HepG2 (cell line): Measurements from ENCODE around the gene PFDN2. TPM values are rescaled to one million over a fixed set of nuclear protein-coding genes. Genes with fewer than 3 reads are reported as not detected.

ENCODE experiments used
- ATAC-seq: fragments of 200-7000 bp; cut with Tn5 transposase; 3 replicates; pipeline ENCODE4 v1.9.1; 2020; ENCODE audit warnings: mild to moderate bottlenecking, moderate library complexity
- BruUV-seq: library from RNA; stranded (reverse); fragments of 400-500 nt; replicated peaks from 2 replicates; lab custom pipeline; 2021; lab: Mats Ljungman, UMichigan
- CTCF ChIA-PET: fragments of 300-600 bp; formaldehyde crosslinking; extraction: SDS; loops from one replicate; lab custom pipeline; 2021; ENCODE audit warnings: low total read pairs, inconsistent platforms, low intra/inter-chr PET ratio; lab: Yijun Ruan, JAX
- POLR2A ChIA-PET: fragments of 350-600 bp; sonication (Branson Sonifier 250); formaldehyde crosslinking; loops from one replicate; lab custom pipeline; 2020; ENCODE audit warnings: antibody characterized with exemption, inconsistent platforms; lab: Yijun Ruan, JAX
- DNase-seq: peaks from one replicate; pipeline ENCODE4 v3.0.0-alpha.2; 2015; ENCODE audit warnings: low spot score
- FAIRE-seq: peaks from 3 replicates; lab custom pipeline; 2011; peaks lifted over from hg19 to GRCh38; lab: Jason Lieb, UNC
- H2AFZ ChIP-seq: one replicate; pipeline ENCODE4 v1.6.1; 2011; ENCODE audit warnings: low read length, inconsistent platforms
- H3K27ac ChIP-seq: fragments of 300-600 bp; 3 replicates; pipeline ENCODE4 v1.8.0; 2011; ENCODE audit warnings: mixed run types, mild to moderate bottlenecking, mixed read lengths, low read length, inconsistent platforms; ENCODE audit not compliant: insufficient read depth; ENCODE audit errors: extremely low read length
- H3K27me3 ChIP-seq, 2 experiments: fragments of 200-600 bp in 1 of 2; 2 replicates in 1 of 2; 3 replicates in 1 of 2; pipeline versions ENCODE4 v1.6.0 to v1.8.0; 2011; ENCODE audit warnings: low read length in 2 of 2, mild to moderate bottlenecking in 2 of 2, moderate library complexity in 2 of 2, inconsistent platforms in 1 of 2; ENCODE audit not compliant: insufficient read depth in 2 of 2, control insufficient read depth in 1 of 2
- H3K36me3 ChIP-seq, 2 experiments: fragments of 200-600 bp in 1 of 2; replicated peaks in 1 of 2; 2 replicates in 1 of 2; 3 replicates in 1 of 2; pipeline versions ENCODE4 v1.5.1 to v1.8.0; 2011; ENCODE audit warnings: low read length in 2 of 2, inconsistent platforms in 1 of 2; ENCODE audit not compliant: insufficient read depth in 2 of 2, control insufficient read depth in 1 of 2
- H3K4me1 ChIP-seq: 2 replicates; pipeline ENCODE4 v1.5.1; 2012; ENCODE audit warnings: low read length, inconsistent platforms; ENCODE audit not compliant: insufficient read depth
- H3K4me2 ChIP-seq: 2 replicates; pipeline ENCODE4 v1.6.0; 2011; ENCODE audit warnings: low read depth, low read length, inconsistent platforms
- H3K4me3 ChIP-seq, 3 experiments: fragments of 200-600 bp in 1 of 3; sonication (generic), shearing (Covaris generic) in 1 of 3; replicated peaks in 1 of 3; 2 replicates each; pipeline ENCODE4 v1.5.1; 2011 to 2016; ENCODE audit warnings: low read length in 3 of 3, inconsistent platforms in 2 of 3, low read depth in 2 of 3, mild to moderate bottlenecking in 2 of 3, control low read depth in 1 of 3, mixed read lengths in 1 of 3; ENCODE audit not compliant: insufficient read depth in 1 of 3
- H3K79me2 ChIP-seq: one replicate; pipeline ENCODE4 v1.6.1; 2011; ENCODE audit warnings: low read length, inconsistent platforms; ENCODE audit not compliant: insufficient read depth
- H3K9ac ChIP-seq: 2 replicates; pipeline ENCODE4 v1.6.0; 2011; ENCODE audit warnings: mild to moderate bottlenecking, low read depth, low read length, inconsistent platforms; ENCODE audit not compliant: insufficient read depth
- H3K9me3 ChIP-seq: 2 replicates; pipeline ENCODE4 v1.5.1; 2012; ENCODE audit warnings: mild to moderate bottlenecking, low read length
- H4K20me1 ChIP-seq: 2 replicates; pipeline ENCODE4 v1.6.0; 2011; ENCODE audit warnings: inconsistent platforms, mild to moderate bottlenecking, low read length, moderate library complexity; ENCODE audit not compliant: insufficient read depth
- BRD4 ChIP-seq: sonication (generic); formaldehyde crosslinking; IDR thresholded peaks from 2 replicates; pipeline ENCODE4 v1.4.0; 2020; ENCODE audit warnings: missing genetic modification reagents
- CAMTA2 ChIP-seq: sonication (generic); formaldehyde crosslinking; IDR thresholded peaks from 2 replicates; pipeline ENCODE4 v1.4.0; 2020; ENCODE audit warnings: mild to moderate bottlenecking, missing genetic modification reagents, borderline replicate concordance
- CHD2 ChIP-seq: IDR thresholded peaks from 2 replicates; pipeline ENCODE4 v1.6.1; 2011; ENCODE audit warnings: low read depth, low read length, improper control_type of control experiment
- PHF21A ChIP-seq: sonication (generic); formaldehyde crosslinking; IDR thresholded peaks from 2 replicates; pipeline ENCODE4 v1.5.0; 2020; ENCODE audit warnings: mild to moderate bottlenecking, missing genetic modification reagents
- ZBTB21 ChIP-seq: sonication (generic); formaldehyde crosslinking; IDR thresholded peaks from 2 replicates; pipeline ENCODE4 v1.4.0; 2020; ENCODE audit warnings: missing genetic modification reagents
- ZNF30 ChIP-seq: sonication (generic); formaldehyde crosslinking; IDR thresholded peaks from 2 replicates; pipeline ENCODE4 v1.5.0; 2020; ENCODE audit warnings: mild to moderate bottlenecking, missing genetic modification reagents
- ZNF7 ChIP-seq: IDR thresholded peaks from 2 replicates; pipeline ENCODE4 v1.6.1; 2016; ENCODE audit warnings: missing biosample characterization, missing genetic modification reagents
- WGBS: methylation state at CpG from one replicate; pipeline ENCODE4 v1.1.6; 2017; ENCODE audit warnings: low lambda C conversion rate; 5-methylcytosine and 5-hydroxymethylcytosine counted together
- in situ Hi-C: cut with HindIII; loops from 2 replicates; pipeline ENCODE4 v1.10.0; 2017; ENCODE audit warnings: low pct_unique_long_range_greater_than_20kb; ENCODE audit not compliant: extremely low pct_ligation_motif_present
- intact Hi-C: fragments of 100-400 bp; cut with micrococcal nuclease; formaldehyde crosslinking; loops from one replicate; pipeline ENCODE4 v1.10.0; 2022; ENCODE audit not compliant: unreplicated experiment
- polyA plus RNA-seq, 8 experiments: library from polyadenylated mRNA; depleted of rRNA in 3 of 8; stranded (reverse) in 7 of 8; unstranded in 1 of 8; fragments of >200 nt; fragmentation: Illumina TruSeq in 4 of 8; extraction: Trizol in 4 of 8; gene quantifications; 2 replicates each; pipeline versions ENCODE4 v1.2.1 to v1.2.3, GENCODE V29; 2011 to 2016; ENCODE audit warnings: low read depth in 4 of 8, missing spikeins in 1 of 8, mixed read lengths in 1 of 8; ENCODE audit not compliant: insufficient read depth in 1 of 8
- total RNA-seq, 5 experiments: library from RNA; depleted of rRNA; stranded (reverse); fragments of >200 nt; fragmentation: Illumina TruSeq; extraction: Trizol; gene quantifications; 2 replicates each; pipeline ENCODE4 v1.2.3, GENCODE V29; 2016; ENCODE audit warnings: low read depth in 1 of 5
- TF ChIP-seq, protein P1 (sequence below): sonication (generic); formaldehyde crosslinking; IDR thresholded peaks from 2 replicates; pipeline ENCODE4 v1.5.0; 2020; ENCODE audit warnings: missing genetic modification reagents
- TF ChIP-seq, protein P2 (sequence below): sonication (generic); formaldehyde crosslinking; IDR thresholded peaks from 2 replicates; pipeline ENCODE4 v1.4.0; 2020; ENCODE audit warnings: low read depth, mild to moderate bottlenecking, missing genetic modification reagents
- TF ChIP-seq, protein P3 (sequence below): IDR thresholded peaks from 2 replicates; pipeline ENCODE4 v1.6.1; 2018; ENCODE audit warnings: missing genetic modification reagents, mild to moderate bottlenecking, missing compliant biosample characterization
- TF ChIP-seq, protein P4 (sequence below): sonication (generic); formaldehyde crosslinking; IDR thresholded peaks from 2 replicates; pipeline ENCODE4 v1.9.0; 2021; ENCODE audit warnings: mild to moderate bottlenecking, missing genetic modification reagents

Gene PFDN2
- total and polyA plus RNA-seq, 2 of the 13 experiments (the other 11 are each of a cell fraction or from before 2014, with no cell fraction given), result 62.6 to 63.6 TPM

DNA sequence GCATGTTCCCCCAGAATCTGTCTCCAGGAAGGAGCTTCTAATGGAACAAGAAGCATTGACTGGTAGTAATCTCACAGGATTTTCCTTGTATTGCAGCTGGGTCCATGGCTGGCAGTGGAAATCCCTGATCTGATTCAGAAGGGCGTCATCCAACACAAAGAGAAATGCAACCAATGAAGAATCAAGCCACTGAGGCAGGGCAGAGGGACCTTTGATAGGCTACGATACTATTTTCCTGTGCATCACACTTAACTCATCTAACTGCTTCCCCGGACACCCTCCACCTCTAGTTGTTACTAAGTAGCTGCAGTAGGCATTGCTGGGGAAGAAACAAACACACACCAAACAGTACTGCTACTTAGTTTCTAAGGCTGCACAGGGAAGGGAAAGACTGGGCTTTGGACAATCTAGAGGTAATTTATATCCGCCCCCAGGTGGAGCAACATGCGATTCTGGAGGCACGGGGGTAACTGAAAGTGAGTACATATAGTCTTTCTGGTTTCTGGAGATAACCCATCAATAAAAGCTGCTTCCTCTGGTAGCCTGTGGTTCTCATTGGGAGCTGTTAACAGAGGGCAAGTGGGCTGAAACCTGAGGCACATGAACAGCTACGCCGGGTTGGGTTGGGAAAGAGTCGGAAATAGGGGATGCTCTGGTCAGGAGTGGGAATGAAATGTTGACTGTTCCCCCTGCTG lies 40.6 kb upstream of the PFDN2 start:
- peaks cover 45% of the 10 kb centered on the region for H3K4me1 ChIP-seq
- DNase-seq (no peak), FAIRE-seq (no peak), ATAC-seq (no peak)
- no peaks in the 10 kb centered on the region for H3K9me3 ChIP-seq
- no peaks in the 10 kb centered on the region; a peak in 1 of 5 replicates for H3K27me3 ChIP-seq
- H2AFZ ChIP-seq, result no peak overlapping the region
- H3K4me3 ChIP-seq, result peak overlapping the region in 1 of 3 experiments; percentile 94; a peak in 2 of 6 replicates
- no TSS peak for BruUV-seq
- POLR2A ChIA-PET, result interaction anchor here (1.0 to 2.2 kb wide), 2 partner anchors 8 to 26 kb away, joined by 3 to 5 read pairs; partner anchors contain the start of genes DEDD and PPOX
- WGBS, result 92% methylated on average over 9 of the region's 9 CpGs
- intact Hi-C loops, result no loop called here
- H3K9ac ChIP-seq, result peak overlapping the region; percentile 91
- no peaks in the 10 kb centered on the region for H4K20me1 ChIP-seq
- CTCF ChIA-PET, result no interaction called here
- peaks cover 10 to 31% of the 10 kb centered on the region in 2 experiments; a peak in 4 of 5 replicates for H3K36me3 ChIP-seq
- peaks cover 17% of the 10 kb centered on the region for H3K79me2 ChIP-seq
- TF ChIP-seq, protein P1, sequence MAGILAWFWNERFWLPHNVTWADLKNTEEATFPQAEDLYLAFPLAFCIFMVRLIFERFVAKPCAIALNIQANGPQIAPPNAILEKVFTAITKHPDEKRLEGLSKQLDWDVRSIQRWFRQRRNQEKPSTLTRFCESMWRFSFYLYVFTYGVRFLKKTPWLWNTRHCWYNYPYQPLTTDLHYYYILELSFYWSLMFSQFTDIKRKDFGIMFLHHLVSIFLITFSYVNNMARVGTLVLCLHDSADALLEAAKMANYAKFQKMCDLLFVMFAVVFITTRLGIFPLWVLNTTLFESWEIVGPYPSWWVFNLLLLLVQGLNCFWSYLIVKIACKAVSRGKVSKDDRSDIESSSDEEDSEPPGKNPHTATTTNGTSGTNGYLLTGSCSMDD, result no peak
- TF ChIP-seq ZNF7 (CRISPR knock-in tag) (no peak), BRD4 (CRISPR knock-in tag) (no peak), CAMTA2 (CRISPR knock-in tag) (no peak), CHD2 (no peak), PHF21A (CRISPR knock-in tag) (no peak), ZNF30 (CRISPR knock-in tag) (no peak), ZBTB21 (no peak)
- TF ChIP-seq, protein P2, sequence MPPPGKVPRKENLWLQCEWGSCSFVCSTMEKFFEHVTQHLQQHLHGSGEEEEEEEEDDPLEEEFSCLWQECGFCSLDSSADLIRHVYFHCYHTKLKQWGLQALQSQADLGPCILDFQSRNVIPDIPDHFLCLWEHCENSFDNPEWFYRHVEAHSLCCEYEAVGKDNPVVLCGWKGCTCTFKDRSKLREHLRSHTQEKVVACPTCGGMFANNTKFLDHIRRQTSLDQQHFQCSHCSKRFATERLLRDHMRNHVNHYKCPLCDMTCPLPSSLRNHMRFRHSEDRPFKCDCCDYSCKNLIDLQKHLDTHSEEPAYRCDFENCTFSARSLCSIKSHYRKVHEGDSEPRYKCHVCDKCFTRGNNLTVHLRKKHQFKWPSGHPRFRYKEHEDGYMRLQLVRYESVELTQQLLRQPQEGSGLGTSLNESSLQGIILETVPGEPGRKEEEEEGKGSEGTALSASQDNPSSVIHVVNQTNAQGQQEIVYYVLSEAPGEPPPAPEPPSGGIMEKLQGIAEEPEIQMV (CRISPR knock-in tag), result no peak
- TF ChIP-seq, protein P3, sequence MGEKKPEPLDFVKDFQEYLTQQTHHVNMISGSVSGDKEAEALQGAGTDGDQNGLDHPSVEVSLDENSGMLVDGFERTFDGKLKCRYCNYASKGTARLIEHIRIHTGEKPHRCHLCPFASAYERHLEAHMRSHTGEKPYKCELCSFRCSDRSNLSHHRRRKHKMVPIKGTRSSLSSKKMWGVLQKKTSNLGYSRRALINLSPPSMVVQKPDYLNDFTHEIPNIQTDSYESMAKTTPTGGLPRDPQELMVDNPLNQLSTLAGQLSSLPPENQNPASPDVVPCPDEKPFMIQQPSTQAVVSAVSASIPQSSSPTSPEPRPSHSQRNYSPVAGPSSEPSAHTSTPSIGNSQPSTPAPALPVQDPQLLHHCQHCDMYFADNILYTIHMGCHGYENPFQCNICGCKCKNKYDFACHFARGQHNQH (CRISPR knock-in tag), result no peak
- TF ChIP-seq, protein P4, sequence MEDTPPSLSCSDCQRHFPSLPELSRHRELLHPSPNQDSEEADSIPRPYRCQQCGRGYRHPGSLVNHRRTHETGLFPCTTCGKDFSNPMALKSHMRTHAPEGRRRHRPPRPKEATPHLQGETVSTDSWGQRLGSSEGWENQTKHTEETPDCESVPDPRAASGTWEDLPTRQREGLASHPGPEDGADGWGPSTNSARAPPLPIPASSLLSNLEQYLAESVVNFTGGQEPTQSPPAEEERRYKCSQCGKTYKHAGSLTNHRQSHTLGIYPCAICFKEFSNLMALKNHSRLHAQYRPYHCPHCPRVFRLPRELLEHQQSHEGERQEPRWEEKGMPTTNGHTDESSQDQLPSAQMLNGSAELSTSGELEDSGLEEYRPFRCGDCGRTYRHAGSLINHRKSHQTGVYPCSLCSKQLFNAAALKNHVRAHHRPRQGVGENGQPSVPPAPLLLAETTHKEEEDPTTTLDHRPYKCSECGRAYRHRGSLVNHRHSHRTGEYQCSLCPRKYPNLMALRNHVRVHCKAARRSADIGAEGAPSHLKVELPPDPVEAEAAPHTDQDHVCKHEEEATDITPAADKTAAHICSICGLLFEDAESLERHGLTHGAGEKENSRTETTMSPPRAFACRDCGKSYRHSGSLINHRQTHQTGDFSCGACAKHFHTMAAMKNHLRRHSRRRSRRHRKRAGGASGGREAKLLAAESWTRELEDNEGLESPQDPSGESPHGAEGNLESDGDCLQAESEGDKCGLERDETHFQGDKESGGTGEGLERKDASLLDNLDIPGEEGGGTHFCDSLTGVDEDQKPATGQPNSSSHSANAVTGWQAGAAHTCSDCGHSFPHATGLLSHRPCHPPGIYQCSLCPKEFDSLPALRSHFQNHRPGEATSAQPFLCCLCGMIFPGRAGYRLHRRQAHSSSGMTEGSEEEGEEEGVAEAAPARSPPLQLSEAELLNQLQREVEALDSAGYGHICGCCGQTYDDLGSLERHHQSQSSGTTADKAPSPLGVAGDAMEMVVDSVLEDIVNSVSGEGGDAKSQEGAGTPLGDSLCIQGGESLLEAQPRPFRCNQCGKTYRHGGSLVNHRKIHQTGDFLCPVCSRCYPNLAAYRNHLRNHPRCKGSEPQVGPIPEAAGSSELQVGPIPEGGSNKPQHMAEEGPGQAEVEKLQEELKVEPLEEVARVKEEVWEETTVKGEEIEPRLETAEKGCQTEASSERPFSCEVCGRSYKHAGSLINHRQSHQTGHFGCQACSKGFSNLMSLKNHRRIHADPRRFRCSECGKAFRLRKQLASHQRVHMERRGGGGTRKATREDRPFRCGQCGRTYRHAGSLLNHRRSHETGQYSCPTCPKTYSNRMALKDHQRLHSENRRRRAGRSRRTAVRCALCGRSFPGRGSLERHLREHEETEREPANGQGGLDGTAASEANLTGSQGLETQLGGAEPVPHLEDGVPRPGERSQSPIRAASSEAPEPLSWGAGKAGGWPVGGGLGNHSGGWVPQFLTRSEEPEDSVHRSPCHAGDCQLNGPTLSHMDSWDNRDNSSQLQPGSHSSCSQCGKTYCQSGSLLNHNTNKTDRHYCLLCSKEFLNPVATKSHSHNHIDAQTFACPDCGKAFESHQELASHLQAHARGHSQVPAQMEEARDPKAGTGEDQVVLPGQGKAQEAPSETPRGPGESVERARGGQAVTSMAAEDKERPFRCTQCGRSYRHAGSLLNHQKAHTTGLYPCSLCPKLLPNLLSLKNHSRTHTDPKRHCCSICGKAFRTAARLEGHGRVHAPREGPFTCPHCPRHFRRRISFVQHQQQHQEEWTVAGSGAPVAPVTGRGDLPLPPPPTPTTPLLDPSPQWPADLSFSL (CRISPR knock-in tag), result no peak
- in situ Hi-C loops, result no loop called here
- H3K27ac ChIP-seq, result peak overlapping the region; percentile 64
- H3K4me2 ChIP-seq, result peak overlapping the region; percentile 97
